Measurements from ENCODE around the gene CAMK4.

Gene CAMK4

DNA sequence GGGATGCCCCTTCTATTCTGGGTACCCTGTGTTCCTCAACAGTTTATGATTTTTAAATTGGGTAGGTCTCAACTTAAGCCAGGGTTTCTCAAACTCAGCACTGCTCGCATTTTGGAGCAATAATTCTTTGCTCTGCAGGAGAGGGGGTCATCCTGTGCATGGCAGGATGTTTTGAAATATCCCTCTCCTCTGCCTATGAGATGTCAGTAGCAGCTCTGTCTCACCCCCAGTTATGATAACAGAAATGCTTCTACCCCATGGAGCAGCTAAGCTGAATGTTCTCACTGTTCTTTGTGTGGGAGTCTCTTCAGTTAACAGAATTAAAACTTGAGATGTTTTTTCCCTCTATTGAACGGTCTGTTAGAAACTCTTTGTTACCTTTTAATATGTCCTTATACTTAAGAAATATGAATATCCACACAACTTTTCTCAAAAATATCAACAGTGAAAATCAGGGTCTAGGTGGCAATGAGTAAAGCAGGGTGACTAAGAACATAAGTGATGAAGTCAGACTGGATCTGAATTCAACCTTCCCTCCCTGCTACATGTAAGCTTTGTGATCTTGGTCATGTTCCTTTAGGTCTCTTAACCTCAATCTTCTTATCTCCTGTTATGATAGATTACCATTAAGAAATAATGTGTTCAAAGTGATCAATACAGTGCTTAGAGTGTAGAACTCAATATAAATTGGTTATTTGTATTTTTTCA, 89.0 kb downstream of the CAMK4 start:
- TF ChIP-seq, protein P1, sequence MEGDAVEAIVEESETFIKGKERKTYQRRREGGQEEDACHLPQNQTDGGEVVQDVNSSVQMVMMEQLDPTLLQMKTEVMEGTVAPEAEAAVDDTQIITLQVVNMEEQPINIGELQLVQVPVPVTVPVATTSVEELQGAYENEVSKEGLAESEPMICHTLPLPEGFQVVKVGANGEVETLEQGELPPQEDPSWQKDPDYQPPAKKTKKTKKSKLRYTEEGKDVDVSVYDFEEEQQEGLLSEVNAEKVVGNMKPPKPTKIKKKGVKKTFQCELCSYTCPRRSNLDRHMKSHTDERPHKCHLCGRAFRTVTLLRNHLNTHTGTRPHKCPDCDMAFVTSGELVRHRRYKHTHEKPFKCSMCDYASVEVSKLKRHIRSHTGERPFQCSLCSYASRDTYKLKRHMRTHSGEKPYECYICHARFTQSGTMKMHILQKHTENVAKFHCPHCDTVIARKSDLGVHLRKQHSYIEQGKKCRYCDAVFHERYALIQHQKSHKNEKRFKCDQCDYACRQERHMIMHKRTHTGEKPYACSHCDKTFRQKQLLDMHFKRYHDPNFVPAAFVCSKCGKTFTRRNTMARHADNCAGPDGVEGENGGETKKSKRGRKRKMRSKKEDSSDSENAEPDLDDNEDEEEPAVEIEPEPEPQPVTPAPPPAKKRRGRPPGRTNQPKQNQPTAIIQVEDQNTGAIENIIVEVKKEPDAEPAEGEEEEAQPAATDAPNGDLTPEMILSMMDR (conservative IDR thresholded peaks at IDR 0.05) = no peak

DNA sequence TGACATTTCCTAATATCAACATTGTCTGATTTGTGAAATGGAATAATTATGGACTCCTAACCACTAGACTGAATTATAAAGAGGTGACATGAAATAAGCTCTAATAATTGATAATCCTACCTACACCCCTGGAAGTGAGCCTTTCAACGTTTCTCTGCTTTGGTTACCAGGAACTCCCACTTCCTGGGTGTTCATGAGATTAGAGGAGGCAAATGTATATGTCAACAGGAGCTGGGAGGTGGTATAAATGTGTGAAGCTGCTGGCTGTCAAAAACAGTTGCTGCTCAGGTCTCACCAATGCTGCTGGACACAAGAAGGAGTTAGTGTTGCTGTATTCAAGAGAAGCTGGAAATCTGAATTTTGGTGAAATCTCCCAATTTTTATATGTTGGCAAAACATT, 96.8 kb downstream of the CAMK4 start:
- H3K27ac ChIP-seq = no peak overlapping the region
- TF ChIP-seq, protein P1 (conservative IDR thresholded peaks at IDR 0.05) = no peak

More for the DNA sequence above, 89.0 kb downstream of the CAMK4 start:
- H3K27ac ChIP-seq = no peak overlapping the region

DNA sequence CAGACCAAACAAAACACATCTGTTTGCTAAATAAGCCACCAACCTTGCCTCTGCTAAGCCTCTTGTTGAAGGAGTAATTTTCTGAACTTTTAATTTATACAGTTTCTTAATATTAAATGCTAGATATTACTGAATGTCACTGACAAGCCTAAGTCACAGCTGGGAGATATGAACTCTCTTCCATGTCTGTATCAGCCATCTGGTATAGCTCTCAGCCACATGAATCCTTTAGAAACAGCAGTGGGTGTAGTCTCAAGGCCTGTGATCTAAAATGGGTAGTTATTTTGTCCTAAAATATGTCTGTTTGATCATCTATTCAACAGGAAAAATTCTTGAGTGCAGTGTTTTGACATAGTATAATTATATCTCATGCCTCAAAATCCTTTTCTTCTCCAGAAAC, 97.2 kb downstream of the CAMK4 start:
- no peak overlapping the region for H3K27ac ChIP-seq
- TF ChIP-seq, protein P1 (conservative IDR thresholded peaks at IDR 0.05) = no peak

DNA sequence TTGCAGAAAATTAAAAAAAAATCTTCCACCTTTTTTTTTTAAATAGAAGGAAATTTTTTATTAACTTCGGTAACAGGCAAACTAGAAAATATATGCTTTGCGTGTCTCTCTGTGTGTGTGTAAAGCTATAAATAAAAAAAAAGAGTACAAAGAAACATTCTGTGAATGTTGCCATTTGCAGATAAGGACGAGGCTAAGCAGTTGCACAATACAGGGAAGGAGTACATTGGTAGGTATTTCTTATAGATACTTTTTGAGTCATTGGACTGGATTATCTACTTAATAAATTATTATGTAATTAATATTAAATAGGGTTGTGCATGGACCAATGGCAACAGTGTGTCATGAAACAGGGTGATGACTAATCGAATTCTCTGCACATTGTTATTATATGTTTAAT, 102.4 kb downstream of the CAMK4 start:
- H3K27ac ChIP-seq = no peak overlapping the region
- TF ChIP-seq, protein P1 (conservative IDR thresholded peaks at IDR 0.05) = no peak

DNA sequence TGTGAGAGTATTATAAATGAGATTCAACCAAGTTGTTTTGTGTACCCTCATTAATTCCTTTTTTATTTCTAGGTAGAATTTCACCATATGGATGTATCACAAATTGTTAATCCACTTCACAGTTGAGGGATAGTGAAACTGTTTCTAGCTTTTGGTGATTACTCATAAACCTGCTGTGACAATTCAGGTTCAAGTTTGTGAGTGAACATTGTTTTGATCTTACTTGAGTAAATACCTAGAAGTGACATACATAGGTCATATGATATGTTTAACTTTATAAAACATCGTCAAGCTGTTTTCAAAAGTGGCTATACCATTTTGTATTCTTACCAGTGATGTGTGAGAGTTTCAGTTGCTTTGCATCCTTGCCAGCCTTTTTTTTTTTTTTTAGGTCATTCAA, 112.9 kb downstream of the CAMK4 start:
- no peak overlapping the region for H3K27ac ChIP-seq
- TF ChIP-seq, protein P1 (conservative IDR thresholded peaks at IDR 0.05) = no peak

DNA sequence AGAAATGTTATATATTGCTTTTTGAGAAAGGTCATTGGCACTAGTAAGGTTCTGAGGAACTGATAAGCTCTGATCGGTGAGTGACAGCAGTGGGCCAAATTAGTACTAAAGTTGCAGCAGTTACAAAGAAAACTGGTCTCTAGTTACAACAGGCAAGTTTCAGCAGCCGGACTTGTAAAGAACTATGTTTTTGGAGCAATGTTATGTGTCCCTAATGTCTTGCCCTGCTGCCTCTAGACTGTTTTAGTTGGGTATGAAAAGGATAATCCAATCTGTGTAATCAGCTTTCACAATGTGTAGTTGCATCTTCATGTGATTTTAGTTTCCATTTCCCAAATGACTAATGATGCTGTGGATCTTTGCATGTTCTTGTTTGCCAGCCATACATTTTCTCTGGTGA, 113.5 kb downstream of the CAMK4 start:
- TF ChIP-seq, protein P1 (conservative IDR thresholded peaks at IDR 0.05) = no peak
- H3K27ac ChIP-seq = no peak overlapping the region

DNA sequence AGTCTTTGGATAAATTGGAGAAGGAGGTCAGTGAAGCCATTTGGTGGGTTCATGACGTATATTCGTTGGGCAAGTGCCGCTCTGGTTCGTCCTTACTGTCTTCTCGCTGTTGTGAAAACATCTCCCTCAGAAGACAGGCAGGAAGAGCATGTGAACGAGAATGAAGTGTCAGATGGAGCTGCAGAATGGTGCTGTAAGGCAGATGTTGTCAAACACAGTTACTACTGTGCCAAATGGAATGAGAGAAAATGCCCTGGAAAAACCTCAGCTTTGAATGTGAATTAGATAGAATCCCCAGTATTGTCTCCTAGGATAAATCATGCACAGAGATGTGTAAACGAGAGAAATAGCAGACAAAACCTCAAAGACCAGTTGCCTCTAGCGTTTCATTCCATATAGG, 121.5 kb downstream of the CAMK4 start:
- H3K27ac ChIP-seq = no peak overlapping the region
- TF ChIP-seq, protein P1 (conservative IDR thresholded peaks at IDR 0.05) = no peak

All from VCaP (cell line).